A549 (cell line): ENCODE data around the gene HEXIM2. TPM values are rescaled to one million over a fixed set of nuclear protein-coding genes. Genes with fewer than 3 reads are reported as not detected.
A peak's percentile ranks its signal among the peaks of the same experiment; 100 is the strongest.

ENCODE experiments used
- ATAC-seq, 2 experiments: fragments of 200-7000 bp in 1 of 2; fragments of >200 bp in 1 of 2; cut with Nextera tagmentation in 1 of 2; cut with Tn5 transposase in 1 of 2; 3 replicates each; pipeline versions ENCODE4 v1.8.0 to v1.9.1; 2018 to 2020; ENCODE audit warnings: mild to moderate bottlenecking in 1 of 2, moderate library complexity in 1 of 2
- CTCF ChIA-PET: fragments of 300-600 bp; sonication (Branson Sonifier 250); formaldehyde crosslinking; extraction: SDS; loops from one replicate; lab custom pipeline; 2021; ENCODE audit warnings: antibody characterized with exemption, inconsistent platforms; lab: Yijun Ruan, JAX
- POLR2A ChIA-PET: fragments of 350-600 bp; formaldehyde crosslinking; extraction: SDS; loops from one replicate; lab custom pipeline; 2021; ENCODE audit warnings: antibody characterized with exemption, inconsistent platforms; lab: Yijun Ruan, JAX
- DNase-seq, 2 experiments: peaks; one replicate each; pipeline versions ENCODE4 v3.0.0 to v3.0.0-alpha.2; 2011 to 2016; ENCODE audit warnings: low read depth in 1 of 2, low spot score in 1 of 2
- FAIRE-seq: peaks from 2 replicates; lab custom pipeline; 2011; peaks lifted over from hg19 to GRCh38; lab: Jason Lieb, UNC
- H3K27ac ChIP-seq, 2 experiments: fragments of >200 bp; sonication (Bioruptor Twin); formaldehyde crosslinking; 3 replicates each; pipeline ENCODE4 v1.5.1; 2016 to 2017
- H3K4me1 ChIP-seq: fragments of >200 bp; sonication (Bioruptor Twin); formaldehyde crosslinking; 3 replicates; pipeline ENCODE4 v1.6.1; 2016
- H3K4me2 ChIP-seq: fragments of >200 bp; sonication (Bioruptor Twin); formaldehyde crosslinking; 3 replicates; pipeline ENCODE4 v1.6.1; 2016
- H3K4me3 ChIP-seq: fragments of >200 bp; sonication (Bioruptor Twin); formaldehyde crosslinking; 3 replicates; pipeline ENCODE4 v1.5.1; 2016
- H3K9me3 ChIP-seq: fragments of >200 bp; sonication (Bioruptor Twin); formaldehyde crosslinking; 3 replicates; pipeline ENCODE4 v1.6.1; 2016
- BHLHE40 ChIP-seq: IDR thresholded peaks from 2 replicates; pipeline ENCODE4 v1.6.1; 2012; ENCODE audit warnings: low read depth, low read length, inconsistent platforms
- CBX8 ChIP-seq: fragments of 200-600 bp; sonication (generic); IDR thresholded peaks from 2 replicates; pipeline ENCODE4 v1.6.1; 2016
- CEBPB ChIP-seq, 2 experiments: fragments of >200 bp in 1 of 2; sonication (Bioruptor Twin) in 1 of 2; formaldehyde crosslinking in 1 of 2; IDR thresholded peaks; 2 replicates each; pipeline ENCODE4 v1.6.1; 2012 to 2016
- EHMT2 ChIP-seq: fragments of 200-600 bp; sonication (generic); IDR thresholded peaks from 2 replicates; pipeline ENCODE4 v1.6.1; 2016; ENCODE audit warnings: antibody characterized with exemption, low read depth, mild to moderate bottlenecking, moderate library complexity
- ESRRA ChIP-seq: fragments of 150-350 bp; IDR thresholded peaks from 2 replicates; pipeline ENCODE4 v1.6.1; 2014; ENCODE audit warnings: mild to moderate bottlenecking, low read length, borderline replicate concordance
- FOXS1 ChIP-seq: fragments of 250-450 bp; sonication (Bioruptor Pico); IDR thresholded peaks from 2 replicates; pipeline ENCODE4 v1.5.0; 2020; ENCODE audit warnings: mild to moderate bottlenecking, moderate library complexity
- GATA3 ChIP-seq: IDR thresholded peaks from 2 replicates; pipeline ENCODE4 v1.6.1; 2012; ENCODE audit warnings: borderline replicate concordance
- HDAC2 ChIP-seq: fragments of 200-600 bp; sonication (generic); IDR thresholded peaks from 2 replicates; pipeline ENCODE4 v1.6.1; 2016
- HEYL ChIP-seq: fragments of 250-450 bp; sonication (Bioruptor Pico); IDR thresholded peaks from 2 replicates; pipeline ENCODE4 v1.8.0; 2021; ENCODE audit warnings: mild to moderate bottlenecking, moderate library complexity
- HOXA7 ChIP-seq: fragments of 250-450 bp; sonication (Bioruptor Pico); IDR thresholded peaks from 2 replicates; pipeline ENCODE4 v1.5.0; 2020; ENCODE audit warnings: mild to moderate bottlenecking, moderate library complexity
- HOXB13 ChIP-seq: fragments of 250-450 bp; sonication (Bioruptor Pico); IDR thresholded peaks from 2 replicates; pipeline ENCODE4 v1.5.0; 2020; ENCODE audit warnings: low read depth, mild to moderate bottlenecking, moderate library complexity
- HOXB5 ChIP-seq: fragments of 250-450 bp; sonication (Bioruptor Pico); IDR thresholded peaks from 2 replicates; pipeline ENCODE4 v1.5.0; 2020; ENCODE audit warnings: mild to moderate bottlenecking, moderate library complexity
- JUN ChIP-seq, 2 experiments: fragments of >200 bp; sonication (Bioruptor Twin); formaldehyde crosslinking; IDR thresholded peaks; 2 replicates in 1 of 2; 3 replicates in 1 of 2; pipeline ENCODE4 v1.6.1; 2016 to 2017
- JUNB ChIP-seq: fragments of >200 bp; sonication (Bioruptor Twin); formaldehyde crosslinking; IDR thresholded peaks from 2 replicates; pipeline ENCODE4 v1.6.1; 2016
- KDM1A ChIP-seq: fragments of 200-600 bp; sonication (generic); IDR thresholded peaks from 2 replicates; pipeline ENCODE4 v1.6.1; 2016; ENCODE audit warnings: low read depth, mild to moderate bottlenecking
- MAZ ChIP-seq: fragments of 150-350 bp; IDR thresholded peaks from 2 replicates; pipeline ENCODE4 v1.6.1; 2014; ENCODE audit warnings: antibody characterized with exemption, low read depth, low read length, borderline replicate concordance
- MYC ChIP-seq: IDR thresholded peaks from 2 replicates; pipeline ENCODE4 v1.6.1; 2012; ENCODE audit warnings: mild to moderate bottlenecking, inconsistent platforms, low read length, improper control_type of control experiment, borderline replicate concordance
- NFE2L2 ChIP-seq: fragments of 150-350 bp; conservative IDR thresholded peaks from 2 replicates; pipeline ENCODE4 v1.6.1; 2014; ENCODE audit warnings: low read length
- RAD21 ChIP-seq, 2 experiments: fragments of >200 bp in 1 of 2; sonication (Bioruptor Twin) in 1 of 2; formaldehyde crosslinking in 1 of 2; IDR thresholded peaks in 1 of 2; conservative IDR thresholded peaks in 1 of 2; 2 replicates in 1 of 2; 3 replicates in 1 of 2; pipeline ENCODE4 v1.6.1; 2012 to 2018; ENCODE audit warnings: inconsistent platforms in 1 of 2
- RARB ChIP-seq: fragments of 250-450 bp; sonication (Bioruptor Pico); IDR thresholded peaks from 2 replicates; pipeline ENCODE4 v1.8.0; 2021; ENCODE audit warnings: mild to moderate bottlenecking, moderate library complexity
- RCOR1 ChIP-seq: fragments of 150-350 bp; IDR thresholded peaks from 2 replicates; pipeline ENCODE4 v1.6.1; 2014; ENCODE audit warnings: antibody characterized with exemption, low read length, low read depth
- RNF2 ChIP-seq: fragments of 200-600 bp; sonication (generic); IDR thresholded peaks from 2 replicates; pipeline ENCODE4 v1.6.1; 2016; ENCODE audit warnings: low read depth, mild to moderate bottlenecking, antibody characterized with exemption, moderate library complexity, borderline replicate concordance
- TP53 ChIP-seq: fragments of 250-450 bp; sonication (Bioruptor Pico); IDR thresholded peaks from 2 replicates; pipeline ENCODE4 v1.5.0; 2021; ENCODE audit warnings: mild to moderate bottlenecking, moderate library complexity
- ZC3H11A ChIP-seq: fragments of 450-650 bp; IDR thresholded peaks from 2 replicates; pipeline ENCODE4 v1.6.1; 2014; ENCODE audit warnings: antibody characterized with exemption, mild to moderate bottlenecking
- ZNF302 ChIP-seq: fragments of 250-450 bp; sonication (Bioruptor Pico); IDR thresholded peaks from 2 replicates; pipeline ENCODE4 v1.9.0; 2021; ENCODE audit warnings: inconsistent platforms, mild to moderate bottlenecking, moderate library complexity
- WGBS: methylation state at CpG from one replicate; pipeline ENCODE4 v1.1.6; 2017; ENCODE audit errors: missing lambda C conversion rate; 5-methylcytosine and 5-hydroxymethylcytosine counted together
- polyA plus RNA-seq, 4 experiments: library from polyadenylated mRNA; depleted of rRNA in 3 of 4; stranded (reverse); fragments of >200 nt; fragmentation: RNase III in 1 of 4; extraction: RNeasy Plus Mini Kit Qiagen cat#74134 plus additional on column Dnase treatment in 1 of 4; gene quantifications; 2 replicates in 3 of 4; 3 replicates in 1 of 4; pipeline ENCODE4 v1.2.3, GENCODE V29; 2011 to 2017
- TF ChIP-seq, protein P1 (sequence below): fragments of 450-650 bp; IDR thresholded peaks from 2 replicates; pipeline ENCODE4 v1.6.1; 2014; ENCODE audit warnings: antibody characterized with exemption
- TF ChIP-seq, protein P2 (sequence below): IDR thresholded peaks from 2 replicates; pipeline ENCODE4 v1.6.1; 2012
- TF ChIP-seq, protein P3 (sequence below): fragments of >200 bp; sonication (Bioruptor Twin); formaldehyde crosslinking; IDR thresholded peaks from 2 replicates; pipeline ENCODE4 v1.6.1; 2016
- TF ChIP-seq, protein P4 (sequence below): fragments of 150-350 bp; IDR thresholded peaks from 2 replicates; pipeline ENCODE4 v1.6.1; 2014; ENCODE audit warnings: low read depth, mild to moderate bottlenecking, low read length

HEXIM2 gene
- polyA plus RNA-seq, 2 of the 4 experiments (the other 2 are of a cell fraction) = 15.5 to 23.1 TPM

DNA sequence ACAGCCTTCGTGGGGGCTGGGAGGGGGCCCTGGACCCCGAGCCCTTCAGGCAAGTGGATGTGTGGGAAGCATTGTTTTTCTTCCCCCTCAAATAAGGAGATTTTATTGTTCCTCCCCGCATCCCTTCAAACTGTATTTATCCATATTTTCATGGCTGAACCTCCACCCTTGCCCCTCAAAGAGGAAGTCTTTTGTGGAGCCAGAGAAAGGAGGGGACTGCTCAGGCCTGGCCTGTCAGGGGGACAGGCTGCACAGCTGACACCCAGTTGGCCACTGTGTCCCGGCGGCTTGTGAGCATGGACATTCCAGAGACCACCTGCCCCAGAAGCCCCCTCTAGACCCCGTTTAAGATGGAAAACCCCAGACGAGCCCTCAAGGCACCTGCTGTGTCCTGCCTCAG is 15.9 kb downstream of the HEXIM2 start:
- H3K9me3 ChIP-seq = no peaks in the 10 kb centered on the region
- ChIA-PET CTCF (interaction anchor here (1.7 to 43.5 kb wide), 4 partner anchors 17 to 45 kb away, joined by 12 to 2147 read pairs (median 600); partner anchors contain the start of genes ACBD4, FMNL1, HEXIM1 and PLCD3), POLR2A (interaction anchor here (0.8 to 2.7 kb wide), 2 partner anchors 17 to 29 kb away, joined by 4 to 39 read pairs; partner anchors contain the start of gene HEXIM2)
- DNase-seq (no peak), ATAC-seq (no peak), FAIRE-seq (no peak)
- no peak overlapping the region for H3K4me3 ChIP-seq
- H3K4me2 ChIP-seq = no peak overlapping the region
- WGBS = 91% methylated on average over 7 of the region's 7 CpGs
- no peak for TF ChIP-seq BHLHE40
- no peak for TF ChIP-seq RARB
- TF ChIP-seq JUN (IDR thresholded peaks at IDR 0.05) = no peak
- TF ChIP-seq HOXB13 (CRISPR knock-in tag) = no peak
- TF ChIP-seq, protein P1, sequence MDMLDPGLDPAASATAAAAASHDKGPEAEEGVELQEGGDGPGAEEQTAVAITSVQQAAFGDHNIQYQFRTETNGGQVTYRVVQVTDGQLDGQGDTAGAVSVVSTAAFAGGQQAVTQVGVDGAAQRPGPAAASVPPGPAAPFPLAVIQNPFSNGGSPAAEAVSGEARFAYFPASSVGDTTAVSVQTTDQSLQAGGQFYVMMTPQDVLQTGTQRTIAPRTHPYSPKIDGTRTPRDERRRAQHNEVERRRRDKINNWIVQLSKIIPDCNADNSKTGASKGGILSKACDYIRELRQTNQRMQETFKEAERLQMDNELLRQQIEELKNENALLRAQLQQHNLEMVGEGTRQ = no peak
- no peak for TF ChIP-seq ZNF302
- no peak for TF ChIP-seq MAZ
- TF ChIP-seq, protein P2, sequence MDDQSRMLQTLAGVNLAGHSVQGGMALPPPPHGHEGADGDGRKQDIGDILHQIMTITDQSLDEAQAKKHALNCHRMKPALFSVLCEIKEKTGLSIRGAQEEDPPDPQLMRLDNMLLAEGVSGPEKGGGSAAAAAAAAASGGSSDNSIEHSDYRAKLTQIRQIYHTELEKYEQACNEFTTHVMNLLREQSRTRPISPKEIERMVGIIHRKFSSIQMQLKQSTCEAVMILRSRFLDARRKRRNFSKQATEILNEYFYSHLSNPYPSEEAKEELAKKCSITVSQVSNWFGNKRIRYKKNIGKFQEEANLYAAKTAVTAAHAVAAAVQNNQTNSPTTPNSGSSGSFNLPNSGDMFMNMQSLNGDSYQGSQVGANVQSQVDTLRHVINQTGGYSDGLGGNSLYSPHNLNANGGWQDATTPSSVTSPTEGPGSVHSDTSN = no peak
- no peak for TF ChIP-seq RCOR1
- TF ChIP-seq, protein P3, sequence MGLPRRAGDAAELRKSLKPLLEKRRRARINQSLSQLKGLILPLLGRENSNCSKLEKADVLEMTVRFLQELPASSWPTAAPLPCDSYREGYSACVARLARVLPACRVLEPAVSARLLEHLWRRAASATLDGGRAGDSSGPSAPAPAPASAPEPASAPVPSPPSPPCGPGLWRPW = no peak
- no peak for TF ChIP-seq ESRRA
- TF ChIP-seq JUNB = no peak
- no peak for TF ChIP-seq KDM1A
- TF ChIP-seq HEYL (CRISPR knock-in tag) = no peak
- no peak for TF ChIP-seq CBX8
- TF ChIP-seq RAD21 (conservative IDR thresholded peaks at IDR 0.05 in 1 of 2, IDR thresholded peaks at IDR 0.05 in 1 of 2) = no peak
- TF ChIP-seq TP53 = no peak
- TF ChIP-seq, protein P4, sequence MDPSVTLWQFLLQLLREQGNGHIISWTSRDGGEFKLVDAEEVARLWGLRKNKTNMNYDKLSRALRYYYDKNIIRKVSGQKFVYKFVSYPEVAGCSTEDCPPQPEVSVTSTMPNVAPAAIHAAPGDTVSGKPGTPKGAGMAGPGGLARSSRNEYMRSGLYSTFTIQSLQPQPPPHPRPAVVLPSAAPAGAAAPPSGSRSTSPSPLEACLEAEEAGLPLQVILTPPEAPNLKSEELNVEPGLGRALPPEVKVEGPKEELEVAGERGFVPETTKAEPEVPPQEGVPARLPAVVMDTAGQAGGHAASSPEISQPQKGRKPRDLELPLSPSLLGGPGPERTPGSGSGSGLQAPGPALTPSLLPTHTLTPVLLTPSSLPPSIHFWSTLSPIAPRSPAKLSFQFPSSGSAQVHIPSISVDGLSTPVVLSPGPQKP = no peak
- no peak for TF ChIP-seq HDAC2
- no peak for TF ChIP-seq FOXS1 (CRISPR knock-in tag)
- TF ChIP-seq, all 56 proteins: peak for 0
- Histone ChIP-seq H3K27ac (peak overlapping the region; percentile 96 to 100), H3K4me1 (peaks cover 51% of the 10 kb centered on the region)

DNA sequence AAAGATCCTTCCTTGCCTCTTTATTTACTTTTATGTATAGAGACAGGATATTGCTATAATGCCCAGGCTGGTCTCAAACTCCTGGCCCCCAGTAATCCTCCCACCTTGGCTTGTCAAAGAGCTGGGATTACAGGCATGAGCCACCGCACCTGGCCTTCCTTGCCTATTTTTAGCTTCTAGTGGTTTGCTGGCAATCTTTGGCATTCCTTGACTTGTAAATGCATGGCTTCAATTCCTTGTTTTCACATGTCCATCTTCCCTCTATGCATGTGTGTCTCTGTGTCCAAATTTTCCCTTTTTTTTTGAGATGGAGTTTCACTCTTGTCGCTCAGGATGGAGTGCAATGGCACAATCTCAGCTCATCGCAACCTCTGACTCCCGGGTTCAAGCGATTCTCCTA is 22.5 kb downstream of the HEXIM2 start:
- WGBS = 95% methylated on average over 5 of the region's 5 CpGs
- H3K4me3 ChIP-seq = no peak overlapping the region
- FAIRE-seq (no peak), ATAC-seq (no peak), DNase-seq (no peak)
- CTCF ChIA-PET = interaction anchor here (1.1 to 43.5 kb wide), 9 partner anchors 9 to 49 kb away, joined by 3 to 2147 read pairs (median 9); partner anchors contain the start of genes ACBD4, FMNL1, HEXIM1 and HEXIM2
- peak overlapping the region; percentile 60 to 79 for H3K27ac ChIP-seq
- H3K4me1 ChIP-seq = peaks cover 23% of the 10 kb centered on the region
- H3K9me3 ChIP-seq = no peaks in the 10 kb centered on the region
- peak overlapping the region; percentile 37; the same call in 2 of the 3 replicates for H3K4me2 ChIP-seq
- no peak for TF ChIP-seq GATA3
- no peak for TF ChIP-seq RAD21 (conservative IDR thresholded peaks at IDR 0.05 in 1 of 2, IDR thresholded peaks at IDR 0.05 in 1 of 2)
- TF ChIP-seq CEBPB (IDR thresholded peaks at IDR 0.05) = no peak
- TF ChIP-seq, protein P1 = no peak
- TF ChIP-seq NFE2L2 = no peak
- TF ChIP-seq KDM1A = no peak
- TF ChIP-seq EHMT2 = no peak
- TF ChIP-seq, protein P2 = no peak
- TF ChIP-seq ZC3H11A = no peak
- no peak for TF ChIP-seq HOXA7 (CRISPR knock-in tag)
- TF ChIP-seq MYC = no peak
- TF ChIP-seq RCOR1 = no peak
- no peak for TF ChIP-seq JUN (IDR thresholded peaks at IDR 0.05)
- no peak for TF ChIP-seq FOXS1 (CRISPR knock-in tag)
- TF ChIP-seq RNF2 = no peak
- no peak for TF ChIP-seq HOXB5 (CRISPR knock-in tag)
- TF ChIP-seq, all 56 proteins: peak for 0
- POLR2A ChIA-PET = interaction anchor here (0.6 kb wide), 1 partner anchor 73 kb away, joined by 3 read pairs; no protein-coding TSS in a partner anchor
